ENCODE data around the gene CAP2. TPM values are rescaled to one million over a fixed set of nuclear protein-coding genes. Genes with fewer than 3 reads are reported as not detected.
"Not testable (repeated sequence)": the region's sequence is repeated elsewhere in the genome, so short reads cannot be mapped to it uniquely, and the experiment has no call there.

CAP2 gene
- total RNA-seq, 4 donors from 2014 or later, result 3.2 to 16.2 (median 10.6) TPM

GRCh38 chr6:17408081-17408480 lies 14.7 kb downstream of the CAP2 start:
- Histone ChIP-seq H3K27me3 (no peaks in the 10 kb centered on the region), H3K36me3 (no peaks in the 10 kb centered on the region), H3K4me3 (replicated peaks in 1 of 3) (no peak overlapping the region), H3K27ac (no peak overlapping the region), H3K4me1 (peaks cover 0 to 7% of the 10 kb centered on the region in 2 donors), H3K9me3 (no peaks in the 10 kb centered on the region)
- 68 to 79% methylated on average over 4 of the region's 4 CpGs for WGBS, 2 donors
- intact Hi-C loops (cut with DNase I), result no loop called here
- no peak for DNase-seq
- TF ChIP-seq POLR2A (IDR thresholded peaks at IDR 0.05) (no peak), CTCF (IDR thresholded peaks at IDR 0.05) (no peak)

DNA sequence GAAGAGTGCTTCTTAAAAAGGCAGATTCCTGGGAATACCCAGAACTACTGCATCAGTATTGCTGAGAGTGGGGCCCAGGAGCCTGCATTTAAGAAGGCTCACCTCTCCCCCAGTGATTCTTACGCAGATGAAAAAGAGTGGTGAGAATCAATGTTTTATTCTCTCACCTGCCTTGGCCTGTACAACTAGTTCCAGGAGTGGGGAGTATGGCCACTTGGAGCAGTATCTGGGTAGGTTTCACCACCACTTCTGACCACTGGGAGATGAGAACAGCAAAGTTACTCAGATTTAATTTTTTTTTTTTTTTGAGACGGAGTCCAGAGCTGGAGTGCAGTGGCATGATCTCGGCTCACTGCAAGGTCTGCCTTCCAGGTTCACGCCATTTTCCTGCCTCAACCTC lies 16.9 kb downstream of the CAP2 start:
- 95 to 100% methylated on average over 4 of the region's 4 CpGs for WGBS, 2 donors

DNA sequence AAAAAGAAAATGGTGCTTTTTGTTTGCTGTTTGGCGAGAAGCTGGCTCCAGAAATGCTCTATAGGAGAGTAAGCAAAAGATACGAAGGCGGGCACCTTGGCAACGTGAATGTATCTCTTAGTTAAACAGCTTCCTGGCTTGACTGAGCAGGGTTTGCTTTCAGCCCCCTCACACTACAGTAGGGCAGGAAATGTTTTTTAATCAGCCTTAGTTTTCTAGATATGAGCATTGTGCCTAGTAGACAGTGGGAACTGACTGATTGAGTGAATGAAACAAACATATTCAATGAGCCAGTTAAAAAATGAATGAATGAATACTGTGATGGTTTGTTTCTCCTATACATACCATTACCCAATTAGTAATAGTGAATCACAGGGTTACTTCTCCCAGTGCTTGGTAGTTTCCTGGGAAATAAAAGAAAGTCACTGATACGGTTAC lies 19.9 kb downstream of the CAP2 start:
- H3K27me3 ChIP-seq, result no peaks in the 10 kb centered on the region
- TF ChIP-seq CTCF (IDR thresholded peaks at IDR 0.05), result no peak
- no peaks in the 10 kb centered on the region for H3K9me3 ChIP-seq
- intact Hi-C loops (cut with DNase I), result no loop called here
- H3K27ac ChIP-seq, result no peak overlapping the region
- DNase-seq, result peak; percentile 6 to 11
- H3K4me3 ChIP-seq (replicated peaks in 1 of 3), result no peak overlapping the region
- H3K36me3 ChIP-seq, result no peaks in the 10 kb centered on the region
- WGBS, 2 donors, result 49 to 54% methylated on average over 5 of the region's 5 CpGs
- peaks cover 0 to 13% of the 10 kb centered on the region in 2 donors for H3K4me1 ChIP-seq

More for the DNA sequence above, 16.9 kb downstream of the CAP2 start:
- H3K4me3 ChIP-seq (replicated peaks in 1 of 3), result no peak overlapping the region
- no peaks in the 10 kb centered on the region for H3K27me3 ChIP-seq
- no peaks in the 10 kb centered on the region for H3K9me3 ChIP-seq
- no peaks in the 10 kb centered on the region for H3K36me3 ChIP-seq
- TF ChIP-seq CTCF (IDR thresholded peaks at IDR 0.05) (no peak), POLR2A (IDR thresholded peaks at IDR 0.05) (no peak)
- intact Hi-C loops (cut with DNase I), result no loop called here
- no peak overlapping the region for H3K27ac ChIP-seq
- no peak for DNase-seq
- peaks cover 0 to 8% of the 10 kb centered on the region in 2 donors for H3K4me1 ChIP-seq

GRCh38 chr6:17414395-17414794 lies 21.0 kb downstream of the CAP2 start:
- H3K4me3 ChIP-seq (replicated peaks in 1 of 3); H3K36me3 ChIP-seq; DNase-seq; H3K9me3 ChIP-seq; H3K27me3 ChIP-seq; intact Hi-C loops (cut with DNase I); H3K27ac ChIP-seq: not testable (repeated sequence)
- H3K4me1 ChIP-seq, result peaks cover 4 to 22% of the 10 kb centered on the region in 2 donors
- WGBS, 2 donors, result 100% methylated on average over 1 of the region's 1 CpG

- no peak for TF ChIP-seq CTCF (IDR thresholded peaks at IDR 0.05)
- no peak for TF ChIP-seq POLR2A (IDR thresholded peaks at IDR 0.05)
- no peak for DNase-seq
- H3K4me1 ChIP-seq, result peaks cover 4 to 22% of the 10 kb centered on the region in 2 donors
- H3K27me3 ChIP-seq, result no peaks in the 10 kb centered on the region
- no peak overlapping the region for H3K4me3 ChIP-seq (replicated peaks in 1 of 3)
- H3K9me3 ChIP-seq, result no peaks in the 10 kb centered on the region
- intact Hi-C loops (cut with DNase I), result no loop called here
- no peak overlapping the region for H3K27ac ChIP-seq
- no peaks in the 10 kb centered on the region for H3K36me3 ChIP-seq
- WGBS, 2 donors, result 94 to 100% methylated on average over 2 of the region's 2 CpGs
Measured at GRCh38 chr6:17415321-17415720, 21.9 kb downstream of the CAP2 start.

- intact Hi-C loops (cut with DNase I), result no loop called here
- Histone ChIP-seq H3K36me3 (no peaks in the 10 kb centered on the region), H3K27me3 (no peaks in the 10 kb centered on the region), H3K4me1 (peaks cover 4 to 22% of the 10 kb centered on the region in 2 donors), H3K4me3 (replicated peaks in 1 of 3) (no peak overlapping the region), H3K9me3 (no peaks in the 10 kb centered on the region), H3K27ac (no peak overlapping the region)
- DNase-seq, result no peak
- TF ChIP-seq POLR2A (IDR thresholded peaks at IDR 0.05) (no peak), CTCF (IDR thresholded peaks at IDR 0.05) (no peak)
Measured at GRCh38 chr6:17416806-17417205, 23.4 kb downstream of the CAP2 start.

Measured in thyroid gland (tissue), 4 donors.